SK-N-SH treated with all-trans-retinoic acid at 6 μM for 48 hours (cell line): Measurements from ENCODE around the gene VAT1.
"Not testable (repeated sequence)": the region's sequence is repeated elsewhere in the genome, so short reads cannot be mapped to it uniquely, and the experiment has no call there.

ENCODE experiments used
- ARNTL ChIP-seq: fragments of 450-650 bp; formaldehyde crosslinking; IDR thresholded peaks from 2 replicates; pipeline ENCODE4 v1.5.0; 2020; ENCODE audit warnings: low read depth, mild to moderate bottlenecking, moderate library complexity, borderline replicate concordance
- CSDC2 ChIP-seq: fragments of 250-450 bp; sonication (Bioruptor Pico); IDR thresholded peaks from 2 replicates; pipeline ENCODE4 v1.5.0; 2020; ENCODE audit warnings: mild to moderate bottlenecking, moderate library complexity
- ESRRG ChIP-seq: fragments of 250-450 bp; sonication (Bioruptor Pico); IDR thresholded peaks from 2 replicates; pipeline ENCODE4 v1.6.1; 2021; ENCODE audit warnings: mild to moderate bottlenecking
- GLIS3 ChIP-seq: fragments of 250-450 bp; sonication (Bioruptor Pico); IDR thresholded peaks from 2 replicates; pipeline ENCODE4 v1.5.0; 2020; ENCODE audit warnings: mild to moderate bottlenecking, moderate library complexity
- PPARA ChIP-seq: fragments of 250-450 bp; sonication (Bioruptor Pico); IDR thresholded peaks from 2 replicates; pipeline ENCODE4 v1.5.0; 2020; ENCODE audit warnings: mild to moderate bottlenecking, borderline replicate concordance
- TOX ChIP-seq: fragments of 250-450 bp; sonication (Bioruptor Pico); IDR thresholded peaks from 2 replicates; pipeline ENCODE4 v1.8.0; 2021; ENCODE audit warnings: mild to moderate bottlenecking, moderate library complexity, borderline replicate concordance
- ZC3H10 ChIP-seq: fragments of 250-450 bp; sonication (Bioruptor Pico); IDR thresholded peaks from 2 replicates; pipeline ENCODE4 v1.5.1; 2021; ENCODE audit warnings: mild to moderate bottlenecking, moderate library complexity
- ZFP3 ChIP-seq: fragments of 250-450 bp; sonication (Bioruptor Pico); IDR thresholded peaks from 2 replicates; pipeline ENCODE4 v1.5.0; 2020; ENCODE audit warnings: mild to moderate bottlenecking, moderate library complexity
- ZNF70 ChIP-seq: fragments of 450-650 bp; formaldehyde crosslinking; IDR thresholded peaks from 2 replicates; pipeline ENCODE4 v1.5.0; 2020; ENCODE audit warnings: mild to moderate bottlenecking, moderate library complexity
- TF ChIP-seq, protein P1 (sequence below): fragments of 250-450 bp; sonication (Bioruptor Pico); IDR thresholded peaks from 2 replicates; pipeline ENCODE4 v1.8.0; 2021; ENCODE audit warnings: low read depth, mild to moderate bottlenecking, moderate library complexity, borderline replicate concordance
- TF ChIP-seq, protein P2 (sequence below): fragments of 250-450 bp; sonication (Bioruptor Pico); IDR thresholded peaks from 2 replicates; pipeline ENCODE4 v1.5.1; 2021; ENCODE audit warnings: mild to moderate bottlenecking, moderate library complexity
- TF ChIP-seq, protein P3 (sequence below): fragments of 250-450 bp; sonication (Bioruptor Pico); IDR thresholded peaks from 2 replicates; pipeline ENCODE4 v1.8.0; 2020; ENCODE audit warnings: mild to moderate bottlenecking, moderate library complexity, borderline replicate concordance
- TF ChIP-seq, protein P4 (sequence below): fragments of 250-450 bp; sonication (Bioruptor Pico); IDR thresholded peaks from 2 replicates; pipeline ENCODE4 v1.5.1; 2020; ENCODE audit warnings: low read depth, mild to moderate bottlenecking, moderate library complexity

DNA sequence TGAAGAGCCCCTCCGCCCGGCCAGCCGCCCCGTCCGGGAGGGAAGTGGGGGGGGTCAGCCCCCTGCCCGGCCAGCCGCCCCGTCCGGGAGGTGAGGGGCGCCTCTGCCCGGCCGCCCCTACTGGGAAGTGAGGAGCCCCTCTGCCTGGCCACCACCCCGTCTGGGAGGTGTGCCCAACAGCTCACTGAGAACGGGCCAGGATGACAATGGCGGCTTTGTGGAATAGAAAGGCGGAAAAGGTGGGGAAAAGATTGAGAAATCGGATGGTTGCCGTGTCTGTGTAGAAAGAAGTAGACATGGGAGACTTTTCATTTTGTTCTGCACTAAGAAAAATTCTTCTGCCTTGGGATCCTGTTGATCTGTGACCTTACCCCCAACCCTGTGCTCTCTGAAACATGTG is 48.9 kb downstream of the VAT1 start:
- TF ChIP-seq ARNTL (CRISPR knock-in tag); ESRRG (CRISPR knock-in tag); PPARA (CRISPR knock-in tag); ZC3H10; GLIS3; CSDC2 (CRISPR knock-in tag); ZNF70 (CRISPR knock-in tag); TOX; ZFP3 (CRISPR knock-in tag): not testable (repeated sequence)
- TF ChIP-seq, protein P1, sequence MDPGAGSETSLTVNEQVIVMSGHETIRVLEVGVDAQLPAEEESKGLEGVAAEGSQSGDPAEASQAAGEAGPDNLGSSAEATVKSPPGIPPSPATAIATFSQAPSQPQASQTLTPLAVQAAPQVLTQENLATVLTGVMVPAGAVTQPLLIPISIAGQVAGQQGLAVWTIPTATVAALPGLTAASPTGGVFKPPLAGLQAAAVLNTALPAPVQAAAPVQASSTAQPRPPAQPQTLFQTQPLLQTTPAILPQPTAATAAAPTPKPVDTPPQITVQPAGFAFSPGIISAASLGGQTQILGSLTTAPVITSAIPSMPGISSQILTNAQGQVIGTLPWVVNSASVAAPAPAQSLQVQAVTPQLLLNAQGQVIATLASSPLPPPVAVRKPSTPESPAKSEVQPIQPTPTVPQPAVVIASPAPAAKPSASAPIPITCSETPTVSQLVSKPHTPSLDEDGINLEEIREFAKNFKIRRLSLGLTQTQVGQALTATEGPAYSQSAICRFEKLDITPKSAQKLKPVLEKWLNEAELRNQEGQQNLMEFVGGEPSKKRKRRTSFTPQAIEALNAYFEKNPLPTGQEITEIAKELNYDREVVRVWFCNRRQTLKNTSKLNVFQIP (CRISPR knock-in tag), result not testable (repeated sequence)
- TF ChIP-seq, protein P2, sequence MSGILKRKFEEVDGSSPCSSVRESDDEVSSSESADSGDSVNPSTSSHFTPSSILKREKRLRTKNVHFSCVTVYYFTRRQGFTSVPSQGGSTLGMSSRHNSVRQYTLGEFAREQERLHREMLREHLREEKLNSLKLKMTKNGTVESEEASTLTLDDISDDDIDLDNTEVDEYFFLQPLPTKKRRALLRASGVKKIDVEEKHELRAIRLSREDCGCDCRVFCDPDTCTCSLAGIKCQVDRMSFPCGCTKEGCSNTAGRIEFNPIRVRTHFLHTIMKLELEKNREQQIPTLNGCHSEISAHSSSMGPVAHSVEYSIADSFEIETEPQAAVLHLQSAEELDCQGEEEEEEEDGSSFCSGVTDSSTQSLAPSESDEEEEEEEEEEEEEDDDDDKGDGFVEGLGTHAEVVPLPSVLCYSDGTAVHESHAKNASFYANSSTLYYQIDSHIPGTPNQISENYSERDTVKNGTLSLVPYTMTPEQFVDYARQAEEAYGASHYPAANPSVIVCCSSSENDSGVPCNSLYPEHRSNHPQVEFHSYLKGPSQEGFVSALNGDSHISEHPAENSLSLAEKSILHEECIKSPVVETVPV (CRISPR knock-in tag), result not testable (repeated sequence)
- TF ChIP-seq, protein P3, sequence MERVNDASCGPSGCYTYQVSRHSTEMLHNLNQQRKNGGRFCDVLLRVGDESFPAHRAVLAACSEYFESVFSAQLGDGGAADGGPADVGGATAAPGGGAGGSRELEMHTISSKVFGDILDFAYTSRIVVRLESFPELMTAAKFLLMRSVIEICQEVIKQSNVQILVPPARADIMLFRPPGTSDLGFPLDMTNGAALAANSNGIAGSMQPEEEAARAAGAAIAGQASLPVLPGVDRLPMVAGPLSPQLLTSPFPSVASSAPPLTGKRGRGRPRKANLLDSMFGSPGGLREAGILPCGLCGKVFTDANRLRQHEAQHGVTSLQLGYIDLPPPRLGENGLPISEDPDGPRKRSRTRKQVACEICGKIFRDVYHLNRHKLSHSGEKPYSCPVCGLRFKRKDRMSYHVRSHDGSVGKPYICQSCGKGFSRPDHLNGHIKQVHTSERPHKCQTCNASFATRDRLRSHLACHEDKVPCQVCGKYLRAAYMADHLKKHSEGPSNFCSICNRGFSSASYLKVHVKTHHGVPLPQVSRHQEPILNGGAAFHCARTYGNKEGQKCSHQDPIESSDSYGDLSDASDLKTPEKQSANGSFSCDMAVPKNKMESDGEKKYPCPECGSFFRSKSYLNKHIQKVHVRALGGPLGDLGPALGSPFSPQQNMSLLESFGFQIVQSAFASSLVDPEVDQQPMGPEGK (CRISPR knock-in tag), result not testable (repeated sequence)
- TF ChIP-seq, protein P4, sequence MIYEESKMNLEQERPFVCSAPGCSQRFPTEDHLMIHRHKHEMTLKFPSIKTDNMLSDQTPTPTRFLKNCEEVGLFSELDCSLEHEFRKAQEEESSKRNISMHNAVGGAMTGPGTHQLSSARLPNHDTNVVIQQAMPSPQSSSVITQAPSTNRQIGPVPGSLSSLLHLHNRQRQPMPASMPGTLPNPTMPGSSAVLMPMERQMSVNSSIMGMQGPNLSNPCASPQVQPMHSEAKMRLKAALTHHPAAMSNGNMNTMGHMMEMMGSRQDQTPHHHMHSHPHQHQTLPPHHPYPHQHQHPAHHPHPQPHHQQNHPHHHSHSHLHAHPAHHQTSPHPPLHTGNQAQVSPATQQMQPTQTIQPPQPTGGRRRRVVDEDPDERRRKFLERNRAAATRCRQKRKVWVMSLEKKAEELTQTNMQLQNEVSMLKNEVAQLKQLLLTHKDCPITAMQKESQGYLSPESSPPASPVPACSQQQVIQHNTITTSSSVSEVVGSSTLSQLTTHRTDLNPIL (CRISPR knock-in tag), result not testable (repeated sequence)
